SIG-M5 treated with dmso at 0.1 percent for 504 hours (cell line): ENCODE measurements around the gene NUDT10.
"Not testable (repeated sequence)": the region's sequence is repeated elsewhere in the genome, so short reads cannot be mapped to it uniquely, and the experiment has no call there.

Experiments used
- DNase-seq: peaks from one replicate; lab custom pipeline; 2025; ENCODE audit not compliant: unreplicated experiment; lab: John Stamatoyannopoulos, UW

Gene NUDT10

DNA sequence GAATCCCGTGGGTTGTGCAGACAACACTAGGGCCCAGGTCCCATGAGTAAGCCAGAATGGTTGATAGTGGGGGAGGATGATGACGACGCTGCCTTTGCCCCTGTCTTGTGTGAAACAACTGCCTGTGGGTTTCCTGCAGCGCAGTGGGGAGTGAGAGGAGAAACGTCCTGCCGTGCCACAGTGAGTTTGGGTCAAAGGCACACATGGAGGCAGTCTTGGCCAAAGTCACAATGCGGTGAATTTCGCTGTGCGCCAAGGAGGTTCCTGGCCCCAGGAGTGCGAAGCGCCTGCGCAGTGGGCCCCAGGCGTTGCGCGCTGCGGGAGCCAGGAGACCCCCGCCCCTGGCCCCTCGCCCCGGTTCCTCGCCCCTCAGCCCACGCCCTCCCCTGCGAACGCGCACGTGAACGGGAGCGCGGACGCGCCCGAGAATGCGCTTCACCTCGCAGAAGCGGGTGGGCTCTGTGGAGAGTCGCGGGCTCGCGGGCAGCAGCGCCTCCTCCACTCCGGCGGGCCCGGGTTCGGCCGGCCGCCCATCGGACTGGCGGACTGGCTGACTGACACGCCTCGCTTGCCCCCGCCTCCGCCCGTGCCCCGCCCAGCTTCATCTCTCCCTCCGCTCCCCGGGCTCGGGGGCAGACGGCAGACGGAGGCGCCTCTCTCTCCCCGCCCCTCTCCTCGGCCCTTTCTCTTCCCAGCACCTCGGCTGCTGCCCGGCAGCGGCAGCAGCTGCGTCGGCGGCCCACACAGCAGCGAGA lies at the start of gene NUDT10:
TSS of gene NUDT10 (plus strand) at position 635 of the 755 bp plus-strand sequence. CDS start 144 bp downstream, outside the sequence.
- DNase-seq, result no peak

DNA sequence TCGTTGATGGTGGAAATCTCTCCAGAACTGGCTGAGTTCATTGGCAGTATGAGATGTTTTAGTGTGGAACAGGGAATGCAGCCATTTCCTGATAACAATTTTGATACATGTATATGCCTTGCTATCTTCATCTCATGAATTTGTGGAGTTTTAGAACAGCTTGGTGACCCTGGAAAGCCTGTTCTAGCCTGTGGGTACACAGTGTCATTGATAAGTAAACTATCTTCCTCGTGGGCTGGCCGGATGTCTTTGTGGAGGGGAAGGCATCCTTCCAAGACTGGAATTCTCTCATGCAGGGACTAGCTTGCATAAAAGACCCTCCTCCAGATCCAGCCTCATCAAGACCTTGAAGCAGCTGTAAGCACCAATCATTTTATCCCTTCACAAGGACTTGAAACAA lies 40.2 kb upstream of the NUDT10 start:
- DNase-seq, result no peak

DNA sequence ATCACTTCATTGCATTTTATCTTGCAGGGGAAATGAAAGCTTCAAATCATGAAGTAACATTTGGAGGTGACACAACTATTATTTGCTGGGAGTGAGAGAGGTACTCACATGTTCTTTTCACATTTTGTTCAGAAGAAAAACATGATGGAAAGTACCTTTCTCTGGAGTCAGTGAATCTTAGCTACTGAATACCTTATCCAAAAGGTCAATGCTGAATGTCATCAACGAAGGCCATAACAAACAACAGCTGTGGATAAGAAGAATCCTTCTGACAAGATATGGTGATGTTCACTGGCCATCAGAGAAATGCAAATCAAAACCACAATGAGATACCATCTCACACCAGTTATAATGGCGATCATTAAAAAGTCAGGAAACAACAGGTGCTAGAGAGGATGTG lies 36.5 kb upstream of the NUDT10 start:
- no peak for DNase-seq

DNA sequence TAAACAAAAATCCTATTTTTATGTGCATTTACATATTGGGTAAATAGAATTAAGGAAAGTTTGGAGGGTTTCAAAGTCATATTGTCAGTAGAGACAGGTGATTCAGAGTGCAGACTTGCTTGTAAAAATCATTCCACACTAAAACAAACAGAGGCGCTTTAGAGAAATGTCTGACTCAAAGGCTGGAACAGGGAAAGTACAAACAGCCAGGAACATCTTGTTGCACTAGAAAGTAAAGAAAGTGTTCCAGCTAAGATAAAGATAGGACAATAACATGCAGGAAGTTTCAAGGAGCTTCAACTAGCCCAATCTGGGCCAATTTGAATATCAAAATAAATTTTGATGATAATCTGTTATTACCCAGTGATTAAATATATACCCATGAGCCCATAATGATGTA lies 16.4 kb upstream of the NUDT10 start:
- DNase-seq, result no peak

DNA sequence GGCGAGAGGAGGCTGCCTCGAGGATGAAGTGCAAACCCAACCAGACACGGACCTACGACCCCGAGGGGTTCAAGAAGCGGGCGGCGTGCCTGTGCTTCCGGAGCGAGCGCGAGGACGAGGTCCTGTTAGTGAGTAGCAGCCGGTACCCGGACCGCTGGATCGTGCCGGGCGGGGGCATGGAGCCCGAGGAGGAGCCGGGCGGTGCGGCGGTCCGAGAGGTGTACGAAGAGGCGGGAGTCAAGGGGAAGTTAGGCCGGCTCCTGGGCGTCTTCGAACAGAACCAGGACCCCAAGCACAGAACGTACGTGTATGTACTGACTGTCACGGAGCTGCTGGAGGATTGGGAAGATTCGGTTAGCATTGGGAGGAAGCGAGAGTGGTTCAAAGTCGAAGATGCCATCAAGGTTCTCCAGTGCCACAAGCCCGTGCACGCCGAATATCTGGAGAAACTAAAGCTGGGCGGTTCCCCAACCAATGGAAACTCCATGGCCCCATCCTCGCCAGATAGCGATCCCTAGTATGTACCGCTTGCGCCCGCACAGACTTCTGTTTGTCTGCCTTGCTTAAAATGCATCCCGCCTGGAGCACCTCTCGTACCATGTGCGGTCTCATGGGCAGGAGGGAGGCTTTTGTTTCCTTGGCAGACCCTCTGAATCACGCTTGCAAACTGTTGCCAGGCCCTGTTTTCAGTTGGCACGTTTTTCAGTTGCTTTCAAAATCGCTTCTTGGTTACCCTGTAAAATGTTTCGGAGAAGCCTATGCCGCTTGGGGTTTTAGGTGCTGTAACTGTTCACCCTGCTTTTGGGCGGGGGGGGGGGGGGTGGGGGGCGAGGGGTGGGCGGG lies 542 bp downstream of the NUDT10 start:
- not testable (repeated sequence) for DNase-seq

DNA sequence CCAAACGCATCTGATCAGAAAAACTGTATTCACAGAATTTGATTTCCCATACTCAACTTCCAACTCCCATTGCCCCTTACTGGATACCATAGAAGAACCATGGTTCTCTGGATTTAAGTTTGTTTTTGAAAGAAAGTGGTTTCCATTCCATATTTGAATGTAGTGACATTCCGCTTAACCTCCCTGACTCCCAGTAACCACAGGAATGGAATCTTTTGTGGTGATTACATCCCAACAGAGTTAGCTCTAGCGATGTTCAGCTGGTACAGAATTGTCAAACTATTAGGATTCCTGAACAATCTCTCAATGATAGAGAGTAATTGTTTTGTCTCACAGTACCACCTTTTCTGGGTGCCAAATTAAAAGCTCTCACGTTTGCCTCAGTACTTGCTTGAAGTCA lies 1.7 kb downstream of the NUDT10 start:
- DNase-seq, result no peak

DNA sequence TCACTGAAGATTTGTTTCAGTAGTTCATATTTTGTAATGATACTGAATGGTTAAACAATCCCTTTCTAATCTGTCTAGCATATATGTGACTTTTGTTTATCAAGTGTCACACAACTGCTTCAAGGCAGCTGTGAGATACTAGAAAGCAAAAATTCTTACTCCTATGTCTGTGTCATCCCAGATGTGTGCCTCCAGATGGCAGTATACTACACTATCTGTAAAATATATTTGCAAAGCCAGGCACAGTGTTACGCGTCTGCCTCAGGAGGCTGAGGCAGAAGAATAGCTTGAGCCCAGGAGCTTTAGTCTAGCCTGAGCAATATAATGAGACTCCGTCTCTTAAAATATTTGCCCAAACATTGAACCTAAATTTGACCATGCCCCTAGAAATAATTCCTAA lies 4.0 kb downstream of the NUDT10 start:
- peak; percentile 44 for DNase-seq

DNA sequence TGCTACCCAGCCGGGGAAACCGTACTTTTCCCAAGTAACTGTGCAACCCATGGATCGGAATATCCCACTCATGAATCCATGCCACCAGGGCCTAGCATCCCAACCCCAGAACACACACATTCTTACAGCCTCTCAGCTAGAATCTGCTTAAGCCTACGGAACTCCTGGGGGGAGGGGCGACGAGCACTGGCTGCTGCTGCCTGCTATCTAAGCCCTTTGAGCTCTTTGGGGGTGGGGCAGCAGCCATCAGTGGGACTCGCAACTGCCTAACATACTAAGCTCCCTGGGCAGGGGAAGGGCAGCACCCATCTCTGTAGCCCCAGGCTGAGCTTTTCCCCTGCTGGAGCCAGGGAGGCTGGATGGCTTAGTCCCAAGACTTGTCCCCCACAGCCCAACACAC lies 28.6 kb downstream of the NUDT10 start:
- DNase-seq, result no peak

DNA sequence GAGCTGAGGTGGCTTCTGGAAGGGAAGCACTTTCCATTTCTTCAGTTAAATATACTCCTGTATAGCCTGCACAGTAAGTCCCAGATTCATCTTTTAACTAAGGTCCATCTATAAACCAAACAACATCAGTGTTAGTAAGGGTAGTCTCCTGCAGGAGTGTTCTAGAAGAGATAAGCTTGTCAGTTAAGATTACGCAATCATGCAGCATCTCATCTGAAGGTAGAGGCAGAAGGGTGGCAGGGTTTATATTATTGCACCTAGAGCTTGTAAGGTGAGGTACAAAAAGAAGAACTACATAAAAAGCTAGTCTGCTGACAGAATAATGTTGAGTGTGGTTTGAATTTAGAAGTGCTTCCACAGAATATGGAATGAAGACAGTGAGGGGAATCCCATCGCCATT lies 44.0 kb downstream of the NUDT10 start:
- DNase-seq, result no peak
